ENCODE data around the gene UQCRHL. TPM values are rescaled to one million over a fixed set of nuclear protein-coding genes. Genes with fewer than 3 reads are reported as not detected.

Gene UQCRHL
- total RNA-seq, 1 donor from 2014 or later = 2.4 TPM

GRCh38 chr1:15765495-15766194 lies 41.8 kb downstream of the UQCRHL start:
- no peak for TF ChIP-seq CTCF (IDR thresholded peaks at IDR 0.05; ENCODE audit: unreplicated experiment)
- no peak for DNase-seq (ENCODE audit: low spot score)
- Mint-ChIP-seq H3K9me3 (ENCODE audit: unreplicated experiment) (no peaks in the 10 kb centered on the region), H3K27me3 (ENCODE audit: unreplicated experiment) (peaks cover 16% of the 10 kb centered on the region), H3K4me1 (ENCODE audit: unreplicated experiment) (peaks cover 31% of the 10 kb centered on the region), H3K4me3 (ENCODE audit: unreplicated experiment) (peak overlapping the region; percentile 56), H3K27ac (ENCODE audit: unreplicated experiment) (peak overlapping the region; percentile 18), H3K36me3 (ENCODE audit: low read depth, unreplicated experiment) (peaks cover 44% of the 10 kb centered on the region)

- H3K9me3 Mint-ChIP-seq (ENCODE audit: unreplicated experiment) = no peaks in the 10 kb centered on the region
- peaks cover 16% of the 10 kb centered on the region for H3K27me3 Mint-ChIP-seq (ENCODE audit: unreplicated experiment)
- H3K4me3 Mint-ChIP-seq (ENCODE audit: unreplicated experiment) = peak overlapping the region; percentile 56
- peaks cover 40% of the 10 kb centered on the region for H3K36me3 Mint-ChIP-seq (ENCODE audit: low read depth, unreplicated experiment)
- H3K27ac Mint-ChIP-seq (ENCODE audit: unreplicated experiment) = no peak overlapping the region
- no peak for DNase-seq (ENCODE audit: low spot score)
- TF ChIP-seq CTCF (IDR thresholded peaks at IDR 0.05; ENCODE audit: unreplicated experiment) = no peak
- peaks cover 33% of the 10 kb centered on the region for H3K4me1 Mint-ChIP-seq (ENCODE audit: unreplicated experiment)
Measured at GRCh38 chr1:15764890-15765289, 42.6 kb downstream of the UQCRHL start.

GRCh38 chr1:15764269-15764764 lies 43.1 kb downstream of the UQCRHL start:
- no peak for DNase-seq (ENCODE audit: low spot score)
- peaks cover 16% of the 10 kb centered on the region for H3K27me3 Mint-ChIP-seq (ENCODE audit: unreplicated experiment)
- peaks cover 33% of the 10 kb centered on the region for H3K4me1 Mint-ChIP-seq (ENCODE audit: unreplicated experiment)
- H3K9me3 Mint-ChIP-seq (ENCODE audit: unreplicated experiment) = no peaks in the 10 kb centered on the region
- peaks cover 40% of the 10 kb centered on the region for H3K36me3 Mint-ChIP-seq (ENCODE audit: low read depth, unreplicated experiment)
- H3K4me3 Mint-ChIP-seq (ENCODE audit: unreplicated experiment) = peak overlapping the region; percentile 77
- peak overlapping the region; percentile 31 for H3K27ac Mint-ChIP-seq (ENCODE audit: unreplicated experiment)
- TF ChIP-seq CTCF (IDR thresholded peaks at IDR 0.05; ENCODE audit: unreplicated experiment) = no peak

GRCh38 chr1:15762546-15762945 lies 44.9 kb downstream of the UQCRHL start:
- Mint-ChIP-seq H3K9me3 (ENCODE audit: unreplicated experiment) (no peaks in the 10 kb centered on the region), H3K36me3 (ENCODE audit: low read depth, unreplicated experiment) (peaks cover 33% of the 10 kb centered on the region), H3K27ac (ENCODE audit: unreplicated experiment) (no peak overlapping the region), H3K4me1 (ENCODE audit: unreplicated experiment) (peaks cover 33% of the 10 kb centered on the region), H3K4me3 (ENCODE audit: unreplicated experiment) (peak overlapping the region; percentile 77), H3K27me3 (ENCODE audit: unreplicated experiment) (peaks cover 16% of the 10 kb centered on the region)
- no peak for TF ChIP-seq CTCF (IDR thresholded peaks at IDR 0.05; ENCODE audit: unreplicated experiment)
- no peak for DNase-seq (ENCODE audit: low spot score)

GRCh38 chr1:15761366-15762128 lies 45.9 kb downstream of the UQCRHL start:
- DNase-seq (ENCODE audit: low spot score) = no peak
- Mint-ChIP-seq H3K4me1 (ENCODE audit: unreplicated experiment) (peaks cover 37% of the 10 kb centered on the region), H3K4me3 (ENCODE audit: unreplicated experiment) (peak overlapping the region; percentile 96)

More at GRCh38 chr1:15761366-15762128, 45.9 kb downstream of the UQCRHL start:
- Mint-ChIP-seq H3K9me3 (ENCODE audit: unreplicated experiment) (no peaks in the 10 kb centered on the region), H3K36me3 (ENCODE audit: low read depth, unreplicated experiment) (peaks cover 33% of the 10 kb centered on the region), H3K27ac (ENCODE audit: unreplicated experiment) (peak overlapping the region; percentile 69), H3K27me3 (ENCODE audit: unreplicated experiment) (peaks cover 19% of the 10 kb centered on the region)
- no peak for TF ChIP-seq CTCF (IDR thresholded peaks at IDR 0.05; ENCODE audit: unreplicated experiment)

Data from endothelial cell (in vitro differentiated cells).